Activated CD4-positive, alpha-beta T cell treated with anti-CD3 and anti-CD28 coated beads, Interleukin-2, Interleukin-6, amounts not matched to agents 100 ng/mL and 50 ng/mL, durations not matched to agents 16 hours and 8 hours (primary cell): ENCODE data around the gene NDUFS2.
A peak's percentile ranks its signal among the peaks of the same experiment; 100 is the strongest.
"Not testable (repeated sequence)": the region's sequence is repeated elsewhere in the genome, so short reads cannot be mapped to it uniquely, and the experiment has no call there.

ENCODE experiments used
- DNase-seq: peaks from one replicate; pipeline ENCODE4 v3.0.0-alpha.2; 2020

NDUFS2 gene

GRCh38 chr1:161255955-161256520 is 53.9 kb downstream of the NDUFS2 start:
- not testable (repeated sequence) for DNase-seq

DNA sequence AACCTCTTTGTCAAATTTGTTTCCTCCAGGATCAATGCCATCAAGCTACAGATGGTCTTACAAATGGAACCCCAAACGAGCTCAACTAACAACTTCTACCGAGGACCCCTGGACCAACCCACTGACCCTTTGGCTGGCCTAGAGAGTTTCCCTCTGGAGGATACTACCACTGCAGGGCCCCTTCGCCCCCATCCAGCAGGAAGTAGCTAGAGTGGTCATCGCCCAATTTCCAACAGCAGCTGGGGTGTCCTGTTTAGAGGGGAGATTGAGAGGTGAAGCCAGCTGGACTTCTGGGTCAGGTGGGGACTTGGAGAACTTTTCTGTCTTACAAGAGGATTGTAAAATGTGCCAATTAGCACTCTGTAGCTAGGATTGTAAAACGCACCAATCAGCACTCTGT is 54.9 kb downstream of the NDUFS2 start:
- not testable (repeated sequence) for DNase-seq

- peak; percentile 46 for DNase-seq
Measured at GRCh38 chr1:161258439-161259344, 56.5 kb downstream of the NDUFS2 start, which contains the start of gene PCP4L1. PCP4L1 (plus strand) TSS chr1:161258745; CDS start chr1:161258975, 230 bp downstream.

DNA sequence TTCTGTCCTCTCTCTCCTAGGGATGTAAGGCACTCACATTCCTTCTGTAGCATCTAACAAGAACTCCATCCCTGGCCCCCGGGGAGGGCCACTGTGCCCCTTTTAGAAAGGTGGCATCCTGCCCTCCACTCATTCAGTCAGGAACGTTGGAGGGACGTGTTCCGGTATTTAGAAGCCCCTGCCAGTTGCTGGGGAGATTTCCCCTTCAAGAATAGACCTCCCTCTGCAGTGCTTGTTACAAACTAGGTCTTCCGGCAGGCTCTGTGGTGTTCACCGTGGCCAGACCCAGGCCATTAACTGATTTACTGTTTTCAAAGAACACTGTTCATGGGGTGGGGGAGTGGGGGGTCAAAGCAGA is 57.2 kb downstream of the NDUFS2 start:
- DNase-seq: no peak

DNA sequence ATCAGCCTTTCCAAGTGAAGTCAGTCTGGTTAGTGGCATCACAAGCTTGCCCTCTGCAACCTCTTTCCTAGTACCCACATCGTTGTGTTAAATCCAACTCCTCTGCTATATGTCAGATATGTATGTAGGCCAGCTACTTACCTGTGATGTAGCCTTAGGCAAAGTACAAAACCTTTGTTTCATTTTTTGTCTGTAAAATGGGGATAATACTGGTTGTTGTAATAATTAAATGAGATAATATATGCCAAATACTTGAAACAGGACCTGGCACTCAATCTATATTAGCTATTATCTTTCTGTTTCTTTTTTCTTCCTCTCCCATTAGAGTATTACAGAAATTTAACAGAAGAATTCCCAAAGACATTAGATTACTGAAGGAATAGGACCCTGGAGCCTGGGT is 57.6 kb downstream of the NDUFS2 start:
- no peak for DNase-seq

DNA sequence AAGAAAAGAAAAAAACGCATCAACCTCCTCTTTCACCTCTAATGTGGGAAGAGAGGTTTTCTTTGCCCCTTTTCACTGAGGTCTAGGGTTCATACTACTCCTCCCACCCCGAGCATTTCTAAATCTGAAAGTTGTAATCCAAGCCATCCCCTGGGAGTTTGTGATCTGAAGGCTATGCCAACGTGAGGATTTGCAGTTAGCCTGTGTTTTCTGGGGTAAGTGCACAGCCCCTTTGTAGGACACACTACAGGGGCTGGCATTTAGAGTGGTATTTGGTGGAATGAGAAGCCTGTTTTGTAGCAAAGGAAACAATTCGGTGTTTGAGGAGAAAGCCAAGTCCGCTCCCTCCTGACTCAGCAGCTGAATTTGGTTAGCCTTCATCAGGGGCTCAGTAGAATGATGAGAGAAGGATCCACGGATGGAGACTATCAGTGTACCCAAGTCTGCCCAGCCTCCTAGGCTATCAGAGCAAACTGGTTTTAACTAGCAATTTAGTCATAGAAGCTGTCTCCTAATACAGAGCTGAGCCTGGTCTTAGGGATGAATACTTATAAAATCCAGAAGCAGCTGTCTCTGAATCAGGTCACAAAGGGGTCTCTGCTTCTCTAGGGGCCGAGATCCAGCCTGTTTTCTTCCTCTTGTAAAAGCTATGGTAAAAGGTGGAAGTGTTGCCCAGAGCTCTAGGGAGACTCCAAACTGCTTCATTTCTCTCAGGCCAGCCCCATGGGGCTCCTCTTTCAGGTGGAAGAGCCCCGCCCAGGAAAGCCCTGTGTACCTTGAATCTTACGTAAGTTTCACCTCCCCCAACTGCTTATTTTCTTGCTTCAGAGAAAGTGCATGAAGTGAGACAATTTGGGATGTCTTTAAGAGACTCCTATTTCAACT is 58.5 kb downstream of the NDUFS2 start:
- no peak for DNase-seq

GRCh38 chr1:161261261-161262235 is 59.4 kb downstream of the NDUFS2 start:
- no peak for DNase-seq
